HG02840 (cell line): Measurements from ENCODE around the gene CORO7.
"Not testable (repeated sequence)": the region's sequence is repeated elsewhere in the genome, so short reads cannot be mapped to it uniquely, and the experiment has no call there.

Source experiments
- ATAC-seq: cut with Tn5 transposase; IDR thresholded peaks from one replicate; pipeline ENCODE4 v1.9.1; 2021; ENCODE audit warnings: mild to moderate bottlenecking, moderate library complexity, moderate number of reproducible peaks; ENCODE audit not compliant: unreplicated experiment, low FRiP score

CORO7 gene

GRCh38 chr16:4403133-4403949, 13.1 kb downstream of the CORO7 start:
- ATAC-seq, result no peak

GRCh38 chr16:4402439-4403132, 13.8 kb downstream of the CORO7 start:
- no peak for ATAC-seq

GRCh38 chr16:4401510-4401909, 14.9 kb downstream of the CORO7 start:
- no peak for ATAC-seq

GRCh38 chr16:4401094-4401501, 15.3 kb downstream of the CORO7 start:
- ATAC-seq, result no peak

- ATAC-seq, result no peak
Observed at GRCh38 chr16:4399001-4399730, 17.2 kb downstream of the CORO7 start.

- no peak for ATAC-seq
Observed at GRCh38 chr16:4395055-4395726, 21.2 kb downstream of the CORO7 start.

- not testable (repeated sequence) for ATAC-seq
Observed at GRCh38 chr16:4393850-4394249, 22.5 kb downstream of the CORO7 start.

GRCh38 chr16:4393240-4393600, 23.2 kb downstream of the CORO7 start:
- ATAC-seq, result no peak

GRCh38 chr16:4392382-4393239, 23.8 kb downstream of the CORO7 start:
- ATAC-seq, result no peak

- ATAC-seq, result no peak
Observed at GRCh38 chr16:4391631-4392381, 24.6 kb downstream of the CORO7 start.

- no peak for ATAC-seq
Observed at GRCh38 chr16:4390266-4391260, 25.8 kb downstream of the CORO7 start.

- no peak for ATAC-seq
Observed at GRCh38 chr16:4389051-4389955, 27.1 kb downstream of the CORO7 start.

GRCh38 chr16:4388271-4389021, 27.9 kb downstream of the CORO7 start:
- no peak for ATAC-seq

- no peak for ATAC-seq
Observed at GRCh38 chr16:4387781-4388180, 28.6 kb downstream of the CORO7 start.

GRCh38 chr16:4386951-4387565, 29.3 kb downstream of the CORO7 start:
- ATAC-seq, result no peak

- ATAC-seq, result no peak
Observed at GRCh38 chr16:4386451-4386805, 30.0 kb downstream of the CORO7 start.
